Muscle layer of duodenum (tissue), 2 donors: Measurements from ENCODE around the gene ADIRF.
A peak's percentile ranks its signal among the peaks of the same experiment; 100 is the strongest.

Source experiments
- H3K27ac ChIP-seq: one replicate; pipeline ENCODE4 v1.7.0; 2013; ENCODE audit warnings: mild to moderate bottlenecking, low read length
- H3K27me3 ChIP-seq: one replicate; pipeline ENCODE4 v1.7.0; 2013; ENCODE audit warnings: low read depth, mild to moderate bottlenecking, control low read depth, low read length
- H3K36me3 ChIP-seq, 2 donors: one replicate each; pipeline ENCODE4 v1.7.0; 2013; ENCODE audit warnings: low read length in 2 of 2, control low read depth in 1 of 2, mild to moderate bottlenecking in 1 of 2; ENCODE audit not compliant: insufficient read depth in 2 of 2, control insufficient read depth in 1 of 2
- H3K4me1 ChIP-seq, 2 donors: one replicate each; pipeline ENCODE4 v1.7.0; 2013; ENCODE audit warnings: low read length in 2 of 2, mild to moderate bottlenecking in 2 of 2, control low read depth in 1 of 2, moderate library complexity in 1 of 2; ENCODE audit not compliant: insufficient read depth in 2 of 2, control insufficient read depth in 1 of 2
- H3K4me3 ChIP-seq, 2 donors: one replicate each; pipeline ENCODE4 v1.7.0; 2013; ENCODE audit warnings: low read length in 2 of 2, low read depth in 1 of 2, mild to moderate bottlenecking in 1 of 2
- H3K9me3 ChIP-seq, 2 donors: one replicate each; pipeline ENCODE4 v1.7.0; 2013; ENCODE audit warnings: low read length in 2 of 2, control low read depth in 1 of 2, mild to moderate bottlenecking in 1 of 2; ENCODE audit not compliant: control insufficient read depth in 1 of 2
- donor health status: healthy.

Gene ADIRF

GRCh38 chr10:86963341-86963919 is 4.9 kb upstream of the ADIRF start:
- no peak overlapping the region for H3K27ac ChIP-seq
- H3K27me3 ChIP-seq, result no peaks in the 10 kb centered on the region
- peaks cover 8 to 33% of the 10 kb centered on the region in 2 donors for H3K4me1 ChIP-seq

GRCh38 chr10:86964061-86964846 is 4.0 kb upstream of the ADIRF start:
- Histone ChIP-seq H3K27ac (no peak overlapping the region), H3K36me3 (no peaks in the 10 kb centered on the region), H3K4me1 (peaks cover 9 to 39% of the 10 kb centered on the region in 2 donors), H3K9me3 (no peaks in the 10 kb centered on the region), H3K27me3 (no peaks in the 10 kb centered on the region), H3K4me3 (no peak overlapping the region)

More at GRCh38 chr10:86963341-86963919, 4.9 kb upstream of the ADIRF start:
- Histone ChIP-seq H3K9me3 (no peaks in the 10 kb centered on the region), H3K36me3 (no peaks in the 10 kb centered on the region), H3K4me3 (no peak overlapping the region)

DNA sequence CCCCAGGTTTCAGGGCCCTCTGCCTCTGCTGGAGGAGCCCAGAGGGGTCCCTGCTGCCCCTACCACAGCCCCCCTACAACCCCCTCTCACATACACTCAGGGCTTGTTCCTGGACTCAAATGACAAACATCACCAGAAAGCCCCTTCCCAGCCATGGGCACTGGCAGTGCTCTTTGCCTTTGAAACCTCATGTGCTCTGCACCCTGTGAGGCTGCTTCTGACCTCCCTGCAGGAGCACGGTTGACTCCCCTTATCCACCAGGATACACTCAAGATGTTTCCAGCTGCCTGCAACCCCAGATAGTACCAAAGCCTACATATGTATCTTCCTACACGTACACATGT is 3.5 kb upstream of the ADIRF start:
- no peak overlapping the region for H3K4me3 ChIP-seq
- H3K36me3 ChIP-seq, result no peaks in the 10 kb centered on the region
- no peaks in the 10 kb centered on the region for H3K27me3 ChIP-seq
- no peaks in the 10 kb centered on the region for H3K9me3 ChIP-seq
- H3K27ac ChIP-seq, result no peak overlapping the region
- peaks cover 13 to 40% of the 10 kb centered on the region in 2 donors for H3K4me1 ChIP-seq

GRCh38 chr10:86965986-86966654 is 2.2 kb upstream of the ADIRF start:
- peaks cover 0 to 6% of the 10 kb centered on the region in 2 donors for H3K36me3 ChIP-seq
- no peaks in the 10 kb centered on the region for H3K9me3 ChIP-seq
- H3K4me1 ChIP-seq, result peaks cover 13 to 45% of the 10 kb centered on the region in 2 donors
- peak overlapping the region in 1 of 2 donors; percentile 6 for H3K4me3 ChIP-seq
- H3K27ac ChIP-seq, result no peak overlapping the region
- no peaks in the 10 kb centered on the region for H3K27me3 ChIP-seq

DNA sequence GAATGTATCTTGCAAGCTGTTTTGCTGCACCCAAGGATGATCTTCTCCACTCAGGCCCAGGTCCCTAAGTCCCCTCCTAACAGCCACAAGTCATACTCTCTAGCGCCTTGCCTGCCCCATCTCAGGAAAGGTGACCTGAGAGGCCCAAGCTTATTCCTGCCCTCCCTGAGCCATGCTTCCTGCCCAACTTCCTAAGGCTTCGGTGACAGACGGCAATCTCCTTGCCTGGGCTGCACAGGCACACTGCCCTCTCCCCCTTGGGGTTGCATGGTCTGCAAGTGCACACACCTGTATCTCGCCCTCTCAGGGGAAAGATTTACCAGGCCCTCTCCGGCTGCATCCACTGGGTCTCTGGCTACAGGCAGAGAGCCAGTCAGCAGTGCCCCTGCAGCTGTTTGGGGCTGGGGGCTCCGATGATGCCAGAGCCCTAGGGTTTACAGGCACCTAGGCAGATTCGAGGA is 771 bp upstream of the ADIRF start:
- no peak overlapping the region for H3K27ac ChIP-seq
- H3K4me1 ChIP-seq, result peaks cover 13 to 53% of the 10 kb centered on the region in 2 donors
- no peaks in the 10 kb centered on the region for H3K9me3 ChIP-seq
- peaks cover 0 to 6% of the 10 kb centered on the region in 2 donors for H3K36me3 ChIP-seq
- H3K27me3 ChIP-seq, result no peaks in the 10 kb centered on the region
- peak overlapping the region in 1 of 2 donors; percentile 76 for H3K4me3 ChIP-seq

GRCh38 chr10:86968994-86969355 is 693 bp downstream of the ADIRF start:
- H3K4me1 ChIP-seq, result peaks cover 13 to 53% of the 10 kb centered on the region in 2 donors
- peak overlapping the region; percentile 47 for H3K27ac ChIP-seq
- H3K9me3 ChIP-seq, result no peaks in the 10 kb centered on the region
- H3K4me3 ChIP-seq, result peak overlapping the region; percentile 60 to 76
- peaks cover 0 to 6% of the 10 kb centered on the region in 2 donors for H3K36me3 ChIP-seq
- no peaks in the 10 kb centered on the region for H3K27me3 ChIP-seq

DNA sequence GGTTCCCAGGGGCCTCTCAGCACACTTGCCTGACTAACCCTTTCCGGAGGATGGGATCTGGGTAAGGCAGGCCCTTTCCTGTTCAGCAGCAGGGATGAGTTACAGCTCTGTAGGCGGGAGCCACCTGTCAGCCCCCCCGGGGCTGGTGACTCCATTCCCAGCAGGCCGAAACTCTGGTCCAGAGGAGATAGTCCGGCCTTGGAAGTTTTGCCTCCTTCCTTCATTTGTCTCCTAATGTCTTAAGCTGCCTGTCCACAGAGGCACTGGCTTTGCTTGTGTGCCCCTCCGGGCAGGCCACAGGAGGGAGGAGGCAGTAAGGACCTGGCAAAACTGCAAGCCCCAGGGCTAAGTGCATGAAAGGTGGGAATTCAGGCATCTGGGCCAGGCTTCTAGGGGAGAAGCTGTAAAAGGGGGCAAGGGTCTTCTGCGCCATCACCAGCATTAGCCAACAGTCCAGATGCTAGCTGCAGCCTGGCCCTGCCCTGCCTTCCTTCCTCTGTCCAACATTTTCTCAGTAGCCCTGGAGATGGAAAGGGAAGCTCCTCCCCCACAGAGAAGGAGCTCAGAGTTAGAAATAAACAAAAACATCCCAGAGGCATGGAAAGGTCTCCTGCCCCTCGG is 1.2 kb downstream of the ADIRF start:
- Histone ChIP-seq H3K4me1 (peaks cover 13 to 53% of the 10 kb centered on the region in 2 donors), H3K9me3 (no peaks in the 10 kb centered on the region), H3K27ac (peak overlapping the region; percentile 87), H3K36me3 (peaks cover 0 to 6% of the 10 kb centered on the region in 2 donors), H3K27me3 (no peaks in the 10 kb centered on the region), H3K4me3 (peak overlapping the region; percentile 60 to 76)

DNA sequence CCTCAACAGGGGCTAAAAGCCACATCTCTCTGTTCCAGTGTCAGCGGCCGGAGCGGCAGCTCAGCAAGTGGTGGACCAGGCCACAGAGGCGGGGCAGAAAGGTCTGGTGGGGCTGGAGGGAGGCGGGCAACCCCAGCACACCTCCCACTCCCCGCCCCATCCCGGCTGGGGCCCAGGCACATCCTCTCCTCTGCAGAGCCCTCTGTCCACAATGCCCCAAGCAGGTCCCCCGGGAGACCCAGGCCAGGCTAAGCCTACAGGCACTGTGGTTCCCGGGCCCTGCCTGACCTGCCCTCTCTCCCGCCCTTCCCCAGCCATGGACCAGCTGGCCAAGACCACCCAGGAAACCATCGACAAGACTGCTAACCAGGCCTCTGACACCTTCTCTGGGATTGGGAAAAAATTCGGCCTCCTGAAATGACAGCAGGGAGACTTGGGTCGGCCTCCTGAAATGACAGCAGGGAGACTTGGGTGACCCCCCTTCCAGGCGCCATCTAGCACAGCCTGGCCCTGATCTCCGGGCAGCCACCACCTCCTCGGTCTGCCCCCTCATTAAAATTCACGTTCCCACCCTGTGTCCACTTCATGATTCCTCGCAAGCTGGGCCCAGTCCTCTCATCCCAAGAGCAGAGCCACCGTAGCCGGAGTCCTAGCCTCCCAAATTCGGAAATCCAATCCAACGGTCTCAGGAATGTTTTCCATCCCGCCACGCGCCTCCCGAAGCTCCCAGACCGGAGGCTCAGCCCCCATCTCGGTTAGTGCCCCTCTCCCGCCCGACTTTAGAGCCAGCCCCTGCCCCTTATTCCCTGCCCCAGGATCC is 2.1 kb downstream of the ADIRF start:
- Histone ChIP-seq H3K27ac (peak overlapping the region; percentile 87), H3K4me1 (peaks cover 13 to 53% of the 10 kb centered on the region in 2 donors)

DNA sequence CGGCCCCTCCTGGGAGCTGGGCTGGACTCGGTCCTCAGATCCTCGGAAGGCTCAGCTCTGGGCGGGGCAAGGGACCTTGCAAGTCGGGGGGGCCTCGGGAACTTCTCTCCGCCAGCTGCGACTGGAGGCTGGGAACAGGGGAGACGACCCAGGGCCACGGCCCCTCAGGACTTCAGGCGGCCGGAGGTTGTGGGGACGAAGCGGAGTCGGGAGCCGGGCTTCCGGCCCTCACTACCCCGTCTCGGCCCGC is 2.6 kb downstream of the ADIRF start:
- Histone ChIP-seq H3K36me3 (peaks cover 0 to 6% of the 10 kb centered on the region in 2 donors), H3K27ac (peak overlapping the region; percentile 87), H3K9me3 (no peaks in the 10 kb centered on the region), H3K4me3 (peak overlapping the region; percentile 60 to 76), H3K27me3 (no peaks in the 10 kb centered on the region), H3K4me1 (peaks cover 13 to 52% of the 10 kb centered on the region in 2 donors)

More for the DNA sequence above, 2.1 kb downstream of the ADIRF start:
- Histone ChIP-seq H3K36me3 (peaks cover 0 to 6% of the 10 kb centered on the region in 2 donors), H3K27me3 (no peaks in the 10 kb centered on the region), H3K9me3 (no peaks in the 10 kb centered on the region), H3K4me3 (peak overlapping the region; percentile 60 to 76)

DNA sequence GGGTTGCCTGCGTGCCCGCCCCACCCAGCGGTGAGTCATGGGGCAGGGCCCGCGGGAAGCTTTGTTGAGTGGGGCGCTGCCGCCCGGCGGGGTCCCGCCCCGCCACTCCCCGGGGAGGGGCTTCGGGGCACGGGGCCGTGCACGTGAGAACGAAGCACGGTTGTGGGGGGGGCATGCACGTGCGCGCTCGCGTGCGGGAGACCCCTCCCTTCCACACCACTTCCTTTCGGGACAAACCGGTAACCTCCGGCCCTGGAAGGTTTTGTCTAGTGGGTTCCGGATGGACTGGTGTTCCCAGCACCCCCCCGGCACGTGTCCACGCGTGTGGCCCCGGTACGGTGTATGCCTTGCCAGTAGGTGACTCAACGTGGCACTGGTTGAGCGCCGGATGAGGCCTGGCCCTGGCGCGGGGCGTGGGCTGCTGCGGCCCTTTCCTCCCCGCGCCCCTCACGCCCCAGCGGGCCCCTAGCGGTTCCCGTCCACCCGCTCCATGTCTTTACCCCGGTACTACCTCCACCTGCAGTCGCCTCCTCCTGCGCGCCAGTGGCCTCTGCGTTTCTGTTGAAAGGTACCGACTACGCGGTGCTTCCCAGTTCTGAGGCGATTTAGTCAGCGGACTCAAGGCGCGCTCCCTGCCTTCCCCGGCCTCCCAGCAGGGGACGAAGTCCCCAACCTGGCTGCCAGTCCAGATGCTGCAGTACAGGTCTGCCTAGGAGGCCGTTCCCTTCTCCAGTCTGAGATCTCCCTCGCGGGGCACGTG is 3.1 kb downstream of the ADIRF start:
- Histone ChIP-seq H3K4me1 (peaks cover 10 to 47% of the 10 kb centered on the region in 2 donors), H3K27me3 (no peaks in the 10 kb centered on the region), H3K9me3 (no peaks in the 10 kb centered on the region), H3K27ac (peak overlapping the region; percentile 87), H3K36me3 (peaks cover 0 to 6% of the 10 kb centered on the region in 2 donors), H3K4me3 (peak overlapping the region; percentile 60 to 76)
